HepG2 (cell line): Measurements from ENCODE around the gene PRR5L. TPM values are rescaled to one million over a fixed set of nuclear protein-coding genes. Genes with fewer than 3 reads are reported as not detected.

Source experiments
- BHLHE40 ChIP-seq: IDR thresholded peaks from 2 replicates; pipeline ENCODE4 v1.6.1; 2011; ENCODE audit warnings: low read length, improper control_type of control experiment
- CHD2 ChIP-seq: IDR thresholded peaks from 2 replicates; pipeline ENCODE4 v1.6.1; 2011; ENCODE audit warnings: low read depth, low read length, improper control_type of control experiment
- EHMT2 ChIP-seq: fragments of 200-600 bp; sonication (generic); IDR thresholded peaks from 2 replicates; pipeline ENCODE4 v1.7.0; 2017; ENCODE audit warnings: antibody characterized with exemption, low read depth, low read length, borderline replicate concordance
- GTF2F1 ChIP-seq: fragments of 150-350 bp; IDR thresholded peaks from 2 replicates; pipeline ENCODE4 v1.6.1; 2014; ENCODE audit warnings: low read length
- KLF11 ChIP-seq: IDR thresholded peaks from 2 replicates; pipeline ENCODE4 v1.6.1; 2016; ENCODE audit warnings: missing compliant biosample characterization
- KMT2B ChIP-seq: IDR thresholded peaks from 2 replicates; pipeline ENCODE4 v1.6.1; 2016; ENCODE audit warnings: missing genetic modification reagents, missing compliant biosample characterization
- MAFK ChIP-seq, 2 experiments: IDR thresholded peaks in 1 of 2; conservative IDR thresholded peaks in 1 of 2; 2 replicates each; pipeline ENCODE4 v1.6.1; 2011; ENCODE audit warnings: improper control_type of control experiment in 2 of 2, low read length in 2 of 2
- NR2F6 ChIP-seq, 2 experiments: IDR thresholded peaks; 2 replicates each; pipeline ENCODE4 v1.6.1; 2016; ENCODE audit warnings: antibody characterized with exemption in 1 of 2, mild to moderate bottlenecking in 1 of 2
- RAD21 ChIP-seq: fragments of 450-650 bp; formaldehyde crosslinking; IDR thresholded peaks from 2 replicates; pipeline ENCODE4 v1.5.0; 2020; ENCODE audit warnings: mild to moderate bottlenecking
- RBM39 ChIP-seq: fragments of 200-400 bp; formaldehyde crosslinking; IDR thresholded peaks from one replicate; pipeline ENCODE4 v1.6.1; 2018; ENCODE audit warnings: antibody characterized with exemption, mild to moderate bottlenecking, low read depth, low read length; ENCODE audit not compliant: poor library complexity, severe bottlenecking
- SETDB1 ChIP-seq: sonication (generic); formaldehyde crosslinking; IDR thresholded peaks from 2 replicates; pipeline ENCODE4 v1.5.1; 2020; ENCODE audit warnings: missing genetic modification reagents, mild to moderate bottlenecking, borderline replicate concordance
- TCF7L2 ChIP-seq: IDR thresholded peaks from 2 replicates; pipeline ENCODE4 v1.6.1; 2011; ENCODE audit warnings: mild to moderate bottlenecking, low read depth, low read length, moderate library complexity
- ZNF30 ChIP-seq: sonication (generic); formaldehyde crosslinking; IDR thresholded peaks from 2 replicates; pipeline ENCODE4 v1.5.0; 2020; ENCODE audit warnings: mild to moderate bottlenecking, missing genetic modification reagents
- ZNF329 ChIP-seq: sonication (generic); formaldehyde crosslinking; IDR thresholded peaks from 2 replicates; pipeline ENCODE4 v1.9.0; 2021; ENCODE audit warnings: low read depth, mild to moderate bottlenecking, missing genetic modification reagents
- ZNF337 ChIP-seq: sonication (generic); formaldehyde crosslinking; IDR thresholded peaks from 2 replicates; pipeline ENCODE4 v1.5.1; 2020; ENCODE audit warnings: missing genetic modification reagents, low read depth, mild to moderate bottlenecking, borderline replicate concordance
- ZNF354B ChIP-seq: sonication (generic); formaldehyde crosslinking; IDR thresholded peaks from 2 replicates; pipeline ENCODE4 v1.8.0; 2022; ENCODE audit warnings: mild to moderate bottlenecking, missing genetic modification reagents
- ZNF614 ChIP-seq: IDR thresholded peaks from 2 replicates; pipeline ENCODE4 v1.6.1; 2018; ENCODE audit warnings: missing biosample characterization, missing genetic modification reagents, inconsistent platforms, borderline replicate concordance
- ZSCAN25 ChIP-seq: sonication (generic); formaldehyde crosslinking; IDR thresholded peaks from 2 replicates; pipeline ENCODE4 v1.8.0; 2022; ENCODE audit warnings: mild to moderate bottlenecking, missing genetic modification reagents
- polyA plus RNA-seq, 8 experiments: library from polyadenylated mRNA; depleted of rRNA in 3 of 8; stranded (reverse) in 7 of 8; unstranded in 1 of 8; fragments of >200 nt; fragmentation: Illumina TruSeq in 4 of 8; extraction: Trizol in 4 of 8; gene quantifications; 2 replicates each; pipeline versions ENCODE4 v1.2.1 to v1.2.3, GENCODE V29; 2011 to 2016; ENCODE audit warnings: low read depth in 4 of 8, missing spikeins in 1 of 8, mixed read lengths in 1 of 8; ENCODE audit not compliant: insufficient read depth in 1 of 8
- total RNA-seq, 5 experiments: library from RNA; depleted of rRNA; stranded (reverse); fragments of >200 nt; fragmentation: Illumina TruSeq; extraction: Trizol; gene quantifications; 2 replicates each; pipeline ENCODE4 v1.2.3, GENCODE V29; 2016; ENCODE audit warnings: low read depth in 1 of 5
- TF ChIP-seq, protein P1 (sequence below): sonication (generic); formaldehyde crosslinking; IDR thresholded peaks from 2 replicates; pipeline ENCODE4 v1.5.1; 2020; ENCODE audit warnings: missing genetic modification reagents, mild to moderate bottlenecking, borderline replicate concordance
- TF ChIP-seq, protein P2 (sequence below): sonication (generic); formaldehyde crosslinking; IDR thresholded peaks from 2 replicates; pipeline ENCODE4 v1.5.1; 2020; ENCODE audit warnings: missing genetic modification reagents, mild to moderate bottlenecking, borderline replicate concordance
- TF ChIP-seq, protein P3 (sequence below): sonication (generic); formaldehyde crosslinking; IDR thresholded peaks from 2 replicates; pipeline ENCODE4 v1.5.1; 2020; ENCODE audit warnings: mild to moderate bottlenecking, moderate library complexity, missing genetic modification reagents
- TF ChIP-seq, protein P4 (sequence below): IDR thresholded peaks from 2 replicates; pipeline ENCODE4 v1.6.1; 2018; ENCODE audit warnings: missing genetic modification reagents, mild to moderate bottlenecking, missing compliant biosample characterization

Gene PRR5L
- total and polyA plus RNA-seq, 2 of the 13 experiments (the other 11 are each of a cell fraction or from before 2014, with no cell fraction given), result 0.16 TPM; not detected in 1

DNA sequence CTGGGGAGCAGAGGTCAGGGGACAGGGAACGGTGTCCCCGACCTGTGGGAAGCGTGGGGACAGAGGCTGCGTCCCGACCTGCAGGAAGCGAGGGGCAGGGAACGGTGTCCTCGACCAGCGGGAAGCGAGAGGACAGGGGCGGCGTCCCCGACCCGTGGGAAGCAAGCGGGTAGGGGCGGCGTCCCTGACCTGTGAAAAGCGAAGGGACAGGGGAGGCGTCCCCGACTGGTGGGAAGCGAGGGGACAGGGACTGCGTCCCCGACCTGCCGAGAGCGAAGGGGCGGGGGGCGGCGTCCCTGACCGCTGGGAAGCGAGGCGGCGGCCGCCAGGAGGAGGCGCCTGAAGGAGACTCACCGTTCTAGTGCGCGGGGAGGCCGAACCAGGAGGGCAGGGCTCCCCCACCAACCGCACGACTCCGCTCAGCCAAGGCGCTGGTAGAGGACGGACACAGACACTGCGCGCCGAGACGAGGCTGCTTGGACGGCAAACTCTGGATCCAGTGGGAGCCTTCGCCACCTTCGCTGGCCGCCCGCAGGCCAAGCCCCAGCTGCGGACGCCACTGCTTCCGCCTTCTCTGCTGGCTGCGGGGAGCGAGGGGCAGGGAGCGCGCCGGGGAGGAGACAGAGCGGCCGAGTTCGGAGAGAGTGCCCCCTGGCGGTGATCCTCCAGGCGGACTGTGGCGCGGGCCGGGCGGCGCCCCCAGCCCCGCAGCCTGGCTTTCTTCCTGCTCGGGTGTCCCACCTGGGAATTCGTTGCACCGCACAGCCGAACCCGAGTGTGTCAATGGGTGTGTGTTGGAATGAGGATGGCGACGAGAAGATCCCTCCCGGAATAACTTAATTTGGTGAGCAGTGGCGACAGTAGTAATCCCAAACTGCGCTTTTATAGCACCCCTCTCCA lies 213.9 kb downstream of the PRR5L start, which contains the start of gene TRAF6 (continued):
- TF ChIP-seq, protein P1, sequence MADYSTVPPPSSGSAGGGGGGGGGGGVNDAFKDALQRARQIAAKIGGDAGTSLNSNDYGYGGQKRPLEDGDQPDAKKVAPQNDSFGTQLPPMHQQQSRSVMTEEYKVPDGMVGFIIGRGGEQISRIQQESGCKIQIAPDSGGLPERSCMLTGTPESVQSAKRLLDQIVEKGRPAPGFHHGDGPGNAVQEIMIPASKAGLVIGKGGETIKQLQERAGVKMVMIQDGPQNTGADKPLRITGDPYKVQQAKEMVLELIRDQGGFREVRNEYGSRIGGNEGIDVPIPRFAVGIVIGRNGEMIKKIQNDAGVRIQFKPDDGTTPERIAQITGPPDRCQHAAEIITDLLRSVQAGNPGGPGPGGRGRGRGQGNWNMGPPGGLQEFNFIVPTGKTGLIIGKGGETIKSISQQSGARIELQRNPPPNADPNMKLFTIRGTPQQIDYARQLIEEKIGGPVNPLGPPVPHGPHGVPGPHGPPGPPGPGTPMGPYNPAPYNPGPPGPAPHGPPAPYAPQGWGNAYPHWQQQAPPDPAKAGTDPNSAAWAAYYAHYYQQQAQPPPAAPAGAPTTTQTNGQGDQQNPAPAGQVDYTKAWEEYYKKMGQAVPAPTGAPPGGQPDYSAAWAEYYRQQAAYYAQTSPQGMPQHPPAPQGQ (CRISPR knock-in tag), result no peak
- TF ChIP-seq ZSCAN25 (CRISPR knock-in tag) (peak; percentile 80), RAD21 (CRISPR knock-in tag) (peak; percentile 50; the same call in 1 of the 2 replicates), GTF2F1 (no peak), ZNF329 (peak; percentile 73), TCF7L2 (no peak), CHD2 (no peak), ZNF337 (CRISPR knock-in tag) (no peak), KMT2B (CRISPR knock-in tag) (peak; percentile 92), EHMT2 (no peak), BHLHE40 (no peak), RBM39 (peak; percentile 86), MAFK (conservative IDR thresholded peaks at IDR 0.05 in 1 of 2, IDR thresholded peaks at IDR 0.05 in 1 of 2; ENCODE audit: low read length in 2 of 2) (no peak), NR2F6 (IDR thresholded peaks at IDR 0.05) (no peak), NR2F6 (CRISPR knock-in tag; IDR thresholded peaks at IDR 0.05) (peak; percentile 39), ZNF614 (CRISPR knock-in tag) (peak; percentile 46; the same call in 1 of the 2 replicates), SETDB1 (CRISPR knock-in tag) (no peak), ZNF354B (no peak), KLF11 (CRISPR knock-in tag) (0 out of 2 replicates have a peak, but pooled peaks have one; percentile 41), ZNF30 (CRISPR knock-in tag) (0 out of 2 replicates have a peak, but pooled peaks have one; percentile 33)
- TF ChIP-seq, protein P2, sequence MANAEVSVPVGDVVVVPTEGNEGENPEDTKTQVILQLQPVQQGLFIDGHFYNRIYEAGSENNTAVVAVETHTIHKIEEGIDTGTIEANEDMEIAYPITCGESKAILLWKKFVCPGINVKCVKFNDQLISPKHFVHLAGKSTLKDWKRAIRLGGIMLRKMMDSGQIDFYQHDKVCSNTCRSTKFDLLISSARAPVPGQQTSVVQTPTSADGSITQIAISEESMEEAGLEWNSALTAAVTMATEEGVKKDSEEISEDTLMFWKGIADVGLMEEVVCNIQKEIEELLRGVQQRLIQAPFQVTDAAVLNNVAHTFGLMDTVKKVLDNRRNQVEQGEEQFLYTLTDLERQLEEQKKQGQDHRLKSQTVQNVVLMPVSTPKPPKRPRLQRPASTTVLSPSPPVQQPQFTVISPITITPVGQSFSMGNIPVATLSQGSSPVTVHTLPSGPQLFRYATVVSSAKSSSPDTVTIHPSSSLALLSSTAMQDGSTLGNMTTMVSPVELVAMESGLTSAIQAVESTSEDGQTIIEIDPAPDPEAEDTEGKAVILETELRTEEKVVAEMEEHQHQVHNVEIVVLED, result peak; percentile 86; the same call in 1 of the 2 replicates
- TF ChIP-seq, protein P3, sequence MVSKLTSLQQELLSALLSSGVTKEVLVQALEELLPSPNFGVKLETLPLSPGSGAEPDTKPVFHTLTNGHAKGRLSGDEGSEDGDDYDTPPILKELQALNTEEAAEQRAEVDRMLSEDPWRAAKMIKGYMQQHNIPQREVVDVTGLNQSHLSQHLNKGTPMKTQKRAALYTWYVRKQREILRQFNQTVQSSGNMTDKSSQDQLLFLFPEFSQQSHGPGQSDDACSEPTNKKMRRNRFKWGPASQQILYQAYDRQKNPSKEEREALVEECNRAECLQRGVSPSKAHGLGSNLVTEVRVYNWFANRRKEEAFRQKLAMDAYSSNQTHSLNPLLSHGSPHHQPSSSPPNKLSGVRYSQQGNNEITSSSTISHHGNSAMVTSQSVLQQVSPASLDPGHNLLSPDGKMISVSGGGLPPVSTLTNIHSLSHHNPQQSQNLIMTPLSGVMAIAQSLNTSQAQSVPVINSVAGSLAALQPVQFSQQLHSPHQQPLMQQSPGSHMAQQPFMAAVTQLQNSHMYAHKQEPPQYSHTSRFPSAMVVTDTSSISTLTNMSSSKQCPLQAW (CRISPR knock-in tag), result peak; percentile 73
- TF ChIP-seq, protein P4, sequence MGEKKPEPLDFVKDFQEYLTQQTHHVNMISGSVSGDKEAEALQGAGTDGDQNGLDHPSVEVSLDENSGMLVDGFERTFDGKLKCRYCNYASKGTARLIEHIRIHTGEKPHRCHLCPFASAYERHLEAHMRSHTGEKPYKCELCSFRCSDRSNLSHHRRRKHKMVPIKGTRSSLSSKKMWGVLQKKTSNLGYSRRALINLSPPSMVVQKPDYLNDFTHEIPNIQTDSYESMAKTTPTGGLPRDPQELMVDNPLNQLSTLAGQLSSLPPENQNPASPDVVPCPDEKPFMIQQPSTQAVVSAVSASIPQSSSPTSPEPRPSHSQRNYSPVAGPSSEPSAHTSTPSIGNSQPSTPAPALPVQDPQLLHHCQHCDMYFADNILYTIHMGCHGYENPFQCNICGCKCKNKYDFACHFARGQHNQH (CRISPR knock-in tag), result peak; percentile 78; the same call in 1 of the 2 replicates
